H1 (cell line): ENCODE results near the gene OR5B21. TPM values are rescaled to one million over a fixed set of nuclear protein-coding genes. Genes with fewer than 3 reads are reported as not detected.

Experiments
- ATF2 ChIP-seq: IDR thresholded peaks from 2 replicates; pipeline ENCODE4 v1.6.1; 2012; ENCODE audit warnings: low read length, inconsistent platforms
- CHD1 ChIP-seq: IDR thresholded peaks from 2 replicates; pipeline ENCODE4 v1.6.1; 2012; ENCODE audit warnings: low read depth, low read length, improper control_type of control experiment
- CREB1 ChIP-seq: IDR thresholded peaks from 2 replicates; pipeline ENCODE4 v1.6.1; 2012; ENCODE audit warnings: inconsistent platforms
- FOSL1 ChIP-seq: IDR thresholded peaks from 2 replicates; pipeline ENCODE4 v1.6.1; 2011; ENCODE audit warnings: mild to moderate bottlenecking, low read depth, low read length, moderate library complexity; ENCODE audit not compliant: insufficient read depth
- KDM4A ChIP-seq: IDR thresholded peaks from one replicate; pipeline ENCODE4 v1.7.1; 2012; ENCODE audit warnings: low read depth, mild to moderate bottlenecking, moderate library complexity, low read length, inconsistent platforms; ENCODE audit not compliant: severe bottlenecking
- RFX5 ChIP-seq: IDR thresholded peaks from 2 replicates; pipeline ENCODE4 v1.6.1; 2011; ENCODE audit warnings: low read depth, low read length, improper control_type of control experiment, borderline replicate concordance
- RNF2 ChIP-seq: fragments of 200-900, 300-1000 bp; sonication (generic); IDR thresholded peaks from 2 replicates; pipeline ENCODE4 v1.7.1; 2016; ENCODE audit warnings: borderline replicate concordance, low read depth, mild to moderate bottlenecking, antibody characterized with exemption, low read length; ENCODE audit not compliant: poor library complexity, severe bottlenecking; ENCODE audit errors: missing control alignments
- TAF7 ChIP-seq: optimal IDR thresholded peaks from 2 replicates; pipeline ENCODE3; 2011; ENCODE audit warnings: low read depth, mild to moderate bottlenecking, inconsistent platforms, low read length, moderate library complexity, borderline replicate concordance
- ZNF274 ChIP-seq: IDR thresholded peaks from 2 replicates; pipeline ENCODE4 v1.7.0; 2012; ENCODE audit warnings: low read length, borderline replicate concordance; ENCODE audit errors: extremely low read depth
- polyA plus RNA-seq, 7 experiments: library from polyadenylated mRNA; depleted of rRNA in 3 of 7; stranded (reverse) in 5 of 7; unstranded in 2 of 7; fragments of >200 nt in 5 of 7; fragments of 200-250 nt in 2 of 7; gene quantifications; 1 replicate in 5 of 7; 2 replicates in 1 of 7; 4 replicates in 1 of 7; pipeline versions ENCODE4 v1.2.1 to v1.2.3, GENCODE V29; 2011 to 2013; ENCODE audit warnings: missing spikeins in 2 of 7, mixed read lengths in 2 of 7
- total RNA-seq: library from RNA; stranded (reverse); fragmentation: NEBNext Ultra II Directional; extraction: Animal tissue kit (Norgen Biotek cat#: 25700); gene quantifications from 2 replicates; pipeline ENCODE4 v1.2.1, GENCODE V29; 2021
- TF ChIP-seq, protein P1 (sequence below): fragments of 300-600 bp; sonication (generic); IDR thresholded peaks from 2 replicates; pipeline ENCODE4 v1.7.1; 2012; ENCODE audit warnings: low read length, moderate library complexity, mild to moderate bottlenecking, inconsistent platforms; ENCODE audit not compliant: insufficient replicate concordance

OR5B21 gene
- total and polyA plus RNA-seq, 2 of the 8 experiments (the other 6 are each of a cell fraction or from before 2014, with no cell fraction given), result not detected

DNA sequence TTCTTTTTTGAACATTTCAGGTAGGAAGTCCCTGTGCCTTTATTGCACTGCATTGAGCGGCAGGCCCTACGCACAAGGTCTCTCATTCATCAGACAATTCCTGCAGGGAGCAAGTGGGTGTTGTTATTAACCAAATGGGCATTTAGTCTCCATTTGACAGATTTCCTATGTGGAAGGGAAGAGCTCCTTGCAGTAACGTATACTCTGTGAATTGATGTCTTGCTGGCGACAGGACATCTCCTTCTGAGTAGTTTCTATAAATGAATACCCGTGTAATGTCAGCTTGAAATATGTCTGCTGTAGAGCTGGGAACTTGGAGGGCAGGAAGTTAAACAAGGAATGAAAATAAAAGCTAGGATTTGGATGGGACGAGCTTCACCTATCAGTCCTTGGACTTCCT is 3.7 kb downstream of the OR5B21 start (continued):
- TF ChIP-seq, protein P1, sequence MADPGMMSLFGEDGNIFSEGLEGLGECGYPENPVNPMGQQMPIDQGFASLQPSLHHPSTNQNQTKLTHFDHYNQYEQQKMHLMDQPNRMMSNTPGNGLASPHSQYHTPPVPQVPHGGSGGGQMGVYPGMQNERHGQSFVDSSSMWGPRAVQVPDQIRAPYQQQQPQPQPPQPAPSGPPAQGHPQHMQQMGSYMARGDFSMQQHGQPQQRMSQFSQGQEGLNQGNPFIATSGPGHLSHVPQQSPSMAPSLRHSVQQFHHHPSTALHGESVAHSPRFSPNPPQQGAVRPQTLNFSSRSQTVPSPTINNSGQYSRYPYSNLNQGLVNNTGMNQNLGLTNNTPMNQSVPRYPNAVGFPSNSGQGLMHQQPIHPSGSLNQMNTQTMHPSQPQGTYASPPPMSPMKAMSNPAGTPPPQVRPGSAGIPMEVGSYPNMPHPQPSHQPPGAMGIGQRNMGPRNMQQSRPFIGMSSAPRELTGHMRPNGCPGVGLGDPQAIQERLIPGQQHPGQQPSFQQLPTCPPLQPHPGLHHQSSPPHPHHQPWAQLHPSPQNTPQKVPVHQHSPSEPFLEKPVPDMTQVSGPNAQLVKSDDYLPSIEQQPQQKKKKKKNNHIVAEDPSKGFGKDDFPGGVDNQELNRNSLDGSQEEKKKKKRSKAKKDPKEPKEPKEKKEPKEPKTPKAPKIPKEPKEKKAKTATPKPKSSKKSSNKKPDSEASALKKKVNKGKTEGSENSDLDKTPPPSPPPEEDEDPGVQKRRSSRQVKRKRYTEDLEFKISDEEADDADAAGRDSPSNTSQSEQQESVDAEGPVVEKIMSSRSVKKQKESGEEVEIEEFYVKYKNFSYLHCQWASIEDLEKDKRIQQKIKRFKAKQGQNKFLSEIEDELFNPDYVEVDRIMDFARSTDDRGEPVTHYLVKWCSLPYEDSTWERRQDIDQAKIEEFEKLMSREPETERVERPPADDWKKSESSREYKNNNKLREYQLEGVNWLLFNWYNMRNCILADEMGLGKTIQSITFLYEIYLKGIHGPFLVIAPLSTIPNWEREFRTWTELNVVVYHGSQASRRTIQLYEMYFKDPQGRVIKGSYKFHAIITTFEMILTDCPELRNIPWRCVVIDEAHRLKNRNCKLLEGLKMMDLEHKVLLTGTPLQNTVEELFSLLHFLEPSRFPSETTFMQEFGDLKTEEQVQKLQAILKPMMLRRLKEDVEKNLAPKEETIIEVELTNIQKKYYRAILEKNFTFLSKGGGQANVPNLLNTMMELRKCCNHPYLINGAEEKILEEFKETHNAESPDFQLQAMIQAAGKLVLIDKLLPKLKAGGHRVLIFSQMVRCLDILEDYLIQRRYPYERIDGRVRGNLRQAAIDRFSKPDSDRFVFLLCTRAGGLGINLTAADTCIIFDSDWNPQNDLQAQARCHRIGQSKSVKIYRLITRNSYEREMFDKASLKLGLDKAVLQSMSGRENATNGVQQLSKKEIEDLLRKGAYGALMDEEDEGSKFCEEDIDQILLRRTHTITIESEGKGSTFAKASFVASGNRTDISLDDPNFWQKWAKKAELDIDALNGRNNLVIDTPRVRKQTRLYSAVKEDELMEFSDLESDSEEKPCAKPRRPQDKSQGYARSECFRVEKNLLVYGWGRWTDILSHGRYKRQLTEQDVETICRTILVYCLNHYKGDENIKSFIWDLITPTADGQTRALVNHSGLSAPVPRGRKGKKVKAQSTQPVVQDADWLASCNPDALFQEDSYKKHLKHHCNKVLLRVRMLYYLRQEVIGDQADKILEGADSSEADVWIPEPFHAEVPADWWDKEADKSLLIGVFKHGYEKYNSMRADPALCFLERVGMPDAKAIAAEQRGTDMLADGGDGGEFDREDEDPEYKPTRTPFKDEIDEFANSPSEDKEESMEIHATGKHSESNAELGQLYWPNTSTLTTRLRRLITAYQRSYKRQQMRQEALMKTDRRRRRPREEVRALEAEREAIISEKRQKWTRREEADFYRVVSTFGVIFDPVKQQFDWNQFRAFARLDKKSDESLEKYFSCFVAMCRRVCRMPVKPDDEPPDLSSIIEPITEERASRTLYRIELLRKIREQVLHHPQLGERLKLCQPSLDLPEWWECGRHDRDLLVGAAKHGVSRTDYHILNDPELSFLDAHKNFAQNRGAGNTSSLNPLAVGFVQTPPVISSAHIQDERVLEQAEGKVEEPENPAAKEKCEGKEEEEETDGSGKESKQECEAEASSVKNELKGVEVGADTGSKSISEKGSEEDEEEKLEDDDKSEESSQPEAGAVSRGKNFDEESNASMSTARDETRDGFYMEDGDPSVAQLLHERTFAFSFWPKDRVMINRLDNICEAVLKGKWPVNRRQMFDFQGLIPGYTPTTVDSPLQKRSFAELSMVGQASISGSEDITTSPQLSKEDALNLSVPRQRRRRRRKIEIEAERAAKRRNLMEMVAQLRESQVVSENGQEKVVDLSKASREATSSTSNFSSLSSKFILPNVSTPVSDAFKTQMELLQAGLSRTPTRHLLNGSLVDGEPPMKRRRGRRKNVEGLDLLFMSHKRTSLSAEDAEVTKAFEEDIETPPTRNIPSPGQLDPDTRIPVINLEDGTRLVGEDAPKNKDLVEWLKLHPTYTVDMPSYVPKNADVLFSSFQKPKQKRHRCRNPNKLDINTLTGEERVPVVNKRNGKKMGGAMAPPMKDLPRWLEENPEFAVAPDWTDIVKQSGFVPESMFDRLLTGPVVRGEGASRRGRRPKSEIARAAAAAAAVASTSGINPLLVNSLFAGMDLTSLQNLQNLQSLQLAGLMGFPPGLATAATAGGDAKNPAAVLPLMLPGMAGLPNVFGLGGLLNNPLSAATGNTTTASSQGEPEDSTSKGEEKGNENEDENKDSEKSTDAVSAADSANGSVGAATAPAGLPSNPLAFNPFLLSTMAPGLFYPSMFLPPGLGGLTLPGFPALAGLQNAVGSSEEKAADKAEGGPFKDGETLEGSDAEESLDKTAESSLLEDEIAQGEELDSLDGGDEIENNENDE, result no peak
- TF ChIP-seq CREB1 (no peak), RFX5 (no peak), FOSL1 (no peak), RNF2 (no peak), CHD1 (no peak), KDM4A (no peak), ATF2 (no peak), ZNF274 (no peak), TAF7 (no peak)
